IMR-90 (cell line): Measurements from ENCODE around the gene DCD. TPM values are rescaled to one million over a fixed set of nuclear protein-coding genes. Genes with fewer than 3 reads are reported as not detected.

Experiments used
- ATAC-seq: fragments of 200-7000 bp; cut with Tn5 transposase; 2 replicates; pipeline ENCODE4 v1.9.1; 2020; ENCODE audit warnings: low read depth, mild to moderate bottlenecking, moderate library complexity
- BruUV-seq: library from RNA; stranded (reverse); fragments of 400-500 nt; replicated peaks from 2 replicates; lab custom pipeline; 2021; lab: Mats Ljungman, UMichigan
- CTCF ChIA-PET: fragments of 300-600 bp; formaldehyde crosslinking; extraction: SDS; loops from one replicate; lab custom pipeline; 2021; ENCODE audit warnings: antibody characterized with exemption; lab: Yijun Ruan, JAX
- POLR2A ChIA-PET: fragments of 300-600 bp; sonication (Branson Sonifier 250); formaldehyde crosslinking; loops from one replicate; lab custom pipeline; 2022; ENCODE audit warnings: antibody characterized with exemption; ENCODE audit not compliant: unreplicated experiment; lab: Charles Lee
- DNase-seq: peaks from one replicate; pipeline ENCODE4 v3.0.0; 2013
- H2AFZ ChIP-seq: replicated peaks from 2 replicates; pipeline ENCODE3; 2013; ENCODE audit warnings: low read length, mild to moderate bottlenecking; ENCODE audit not compliant: poor library complexity
- H2AK5ac ChIP-seq: 2 replicates; pipeline ENCODE4 v1.6.1; 2013; ENCODE audit warnings: low read depth, low read length, inconsistent platforms
- H2AK9ac ChIP-seq: replicated peaks from 2 replicates; pipeline ENCODE3; 2013; ENCODE audit warnings: mild to moderate bottlenecking, low read depth, low read length, moderate library complexity; ENCODE audit not compliant: poor library complexity
- H2BK120ac ChIP-seq: 2 replicates; pipeline ENCODE4 v1.6.1; 2013; ENCODE audit warnings: low read depth, low read length, inconsistent platforms
- H2BK15ac ChIP-seq: 3 replicates; pipeline ENCODE4 v1.6.1; 2013; ENCODE audit warnings: low read depth, low read length, inconsistent platforms
- H2BK20ac ChIP-seq: 2 replicates; pipeline ENCODE4 v1.6.1; 2013; ENCODE audit warnings: low read depth, mild to moderate bottlenecking, inconsistent platforms, low read length, moderate library complexity
- H2BK5ac ChIP-seq: 2 replicates; pipeline ENCODE4 v1.6.1; 2013; ENCODE audit warnings: mild to moderate bottlenecking, low read depth, low read length, inconsistent platforms; ENCODE audit not compliant: poor library complexity, severe bottlenecking
- H3K14ac ChIP-seq: replicated peaks from 2 replicates; pipeline ENCODE4 v1.6.1; 2013; ENCODE audit warnings: low read depth, low read length, inconsistent platforms
- H3K18ac ChIP-seq: 2 replicates; pipeline ENCODE4 v1.6.1; 2013; ENCODE audit warnings: low read depth, low read length, control low read depth
- H3K23ac ChIP-seq: 2 replicates; pipeline ENCODE4 v1.6.1; 2013; ENCODE audit warnings: low read depth, low read length, inconsistent platforms
- H3K27ac ChIP-seq: 2 replicates; pipeline ENCODE4 v1.5.1; 2013; ENCODE audit warnings: mild to moderate bottlenecking, control low read depth, low read length; ENCODE audit not compliant: insufficient read depth
- H3K27me3 ChIP-seq: 2 replicates; pipeline ENCODE4 v1.6.1; 2013; ENCODE audit warnings: low read length; ENCODE audit not compliant: control insufficient read depth, insufficient read depth
- H3K36me3 ChIP-seq: 2 replicates; pipeline ENCODE4 v1.6.1; 2013; ENCODE audit warnings: low read length, mixed read lengths; ENCODE audit not compliant: control insufficient read depth, insufficient read depth
- H3K4ac ChIP-seq: 2 replicates; pipeline ENCODE4 v1.6.1; 2013; ENCODE audit warnings: low read depth, low read length, inconsistent platforms
- H3K4me1 ChIP-seq: 2 replicates; pipeline ENCODE4 v1.6.1; 2013; ENCODE audit warnings: low read length, mixed read lengths; ENCODE audit not compliant: control insufficient read depth, insufficient read depth
- H3K4me2 ChIP-seq: 2 replicates; pipeline ENCODE4 v1.6.1; 2013; ENCODE audit warnings: low read depth, mild to moderate bottlenecking, control low read depth, low read length, moderate library complexity
- H3K4me3 ChIP-seq: 2 replicates; pipeline ENCODE4 v1.5.1; 2013; ENCODE audit warnings: low read depth, mild to moderate bottlenecking, control low read depth, low read length, moderate library complexity; ENCODE audit not compliant: insufficient read depth
- H3K56ac ChIP-seq: 2 replicates; pipeline ENCODE4 v1.6.1; 2013; ENCODE audit warnings: low read length, inconsistent platforms; ENCODE audit not compliant: insufficient read depth; ENCODE audit errors: extremely low read depth
- H3K79me1 ChIP-seq, 2 experiments: 2 replicates each; pipeline ENCODE4 v1.6.1; 2013; ENCODE audit warnings: low read length in 2 of 2, inconsistent platforms in 1 of 2, low read depth in 1 of 2
- H3K9ac ChIP-seq: 2 replicates; pipeline ENCODE4 v1.6.1; 2013; ENCODE audit warnings: low read depth, low read length, control low read depth
- H3K9me1 ChIP-seq: 2 replicates; pipeline ENCODE4 v1.6.1; 2013; ENCODE audit warnings: low read length, inconsistent platforms; ENCODE audit not compliant: insufficient read depth
- H3K9me3 ChIP-seq: 2 replicates; pipeline ENCODE4 v1.6.1; 2013; ENCODE audit warnings: low read length; ENCODE audit not compliant: control insufficient read depth, insufficient read depth
- H4K20me1 ChIP-seq: 2 replicates; pipeline ENCODE4 v1.6.1; 2013; ENCODE audit warnings: low read length, inconsistent platforms; ENCODE audit not compliant: insufficient read depth
- H4K5ac ChIP-seq: 2 replicates; pipeline ENCODE4 v1.6.1; 2013; ENCODE audit warnings: mild to moderate bottlenecking, low read depth, low read length, control low read depth
- H4K8ac ChIP-seq, 2 experiments: 2 replicates each; pipeline ENCODE4 v1.6.1; 2013; ENCODE audit warnings: low read depth in 2 of 2, low read length in 2 of 2, control low read depth in 1 of 2, inconsistent platforms in 1 of 2
- H4K91ac ChIP-seq: 2 replicates; pipeline ENCODE4 v1.6.1; 2013; ENCODE audit warnings: low read depth, low read length, inconsistent platforms; ENCODE audit not compliant: insufficient read depth
- BHLHE40 ChIP-seq: fragments of 150-350 bp; IDR thresholded peaks from 2 replicates; pipeline ENCODE4 v1.6.1; 2016; ENCODE audit warnings: mild to moderate bottlenecking, low read depth, low read length
- CHD1 ChIP-seq: IDR thresholded peaks from 2 replicates; pipeline ENCODE4 v1.6.1; 2012; ENCODE audit warnings: low read depth, low read length, improper control_type of control experiment
- FOS ChIP-seq: fragments of 150-350 bp; IDR thresholded peaks from 2 replicates; pipeline ENCODE4 v1.6.1; 2016; ENCODE audit warnings: low read depth, low read length
- MAZ ChIP-seq: IDR thresholded peaks from 2 replicates; pipeline ENCODE4 v1.6.1; 2012; ENCODE audit warnings: low read depth, mild to moderate bottlenecking, low read length, improper control_type of control experiment, moderate library complexity, borderline replicate concordance
- MXI1 ChIP-seq: IDR thresholded peaks from 2 replicates; pipeline ENCODE4 v1.6.1; 2012; ENCODE audit warnings: low read depth, mild to moderate bottlenecking, low read length, moderate library complexity, borderline replicate concordance
- NFE2L2 ChIP-seq: fragments of 150-350 bp; IDR thresholded peaks from 2 replicates; pipeline ENCODE4 v1.6.1; 2016; ENCODE audit warnings: low read depth, mild to moderate bottlenecking, low read length
- POLR2A ChIP-seq: IDR thresholded peaks from 2 replicates; pipeline ENCODE4 v1.6.1; 2012; ENCODE audit warnings: mild to moderate bottlenecking, low read depth, low read length
- RAD21 ChIP-seq: IDR thresholded peaks from 2 replicates; pipeline ENCODE4 v1.6.1; 2012; ENCODE audit warnings: low read length, improper control_type of control experiment
- RCOR1 ChIP-seq: IDR thresholded peaks from 2 replicates; pipeline ENCODE4 v1.6.1; 2012; ENCODE audit warnings: mild to moderate bottlenecking, low read length, improper control_type of control experiment; ENCODE audit not compliant: insufficient replicate concordance
- SMC3 ChIP-seq: fragments of 150-350 bp; IDR thresholded peaks from 2 replicates; pipeline ENCODE4 v1.6.1; 2016; ENCODE audit warnings: low read depth, mild to moderate bottlenecking, antibody characterized with exemption, low read length, moderate library complexity
- USF2 ChIP-seq: fragments of 150-350 bp; IDR thresholded peaks from 2 replicates; pipeline ENCODE4 v1.6.1; 2017; ENCODE audit warnings: mild to moderate bottlenecking, antibody characterized with exemption, low read length, low read depth
- WGBS, 2 experiments: methylation state at CpG; one replicate each; pipeline versions ENCODE4 v1.1.5 to v1.1.7; 2013; ENCODE audit warnings: missing lambda C conversion rate in 2 of 2; ENCODE audit not compliant: insufficient read length in 1 of 2; ENCODE audit errors: extremely low coverage in 2 of 2; 5-methylcytosine and 5-hydroxymethylcytosine counted together
- dilution Hi-C: fragments of 300-500 bp; cut with HindIII; formaldehyde crosslinking; loops from one replicate; pipeline ENCODE4 v1.14.3; 2018; ENCODE audit warnings: low sequenced_read_pairs; ENCODE audit not compliant: unreplicated experiment
- in situ Hi-C: fragments of 300-500 bp; cut with MboI; formaldehyde crosslinking; loops from 3 replicates; pipeline ENCODE4 v1.14.3; 2019; ENCODE audit warnings: low sequenced_read_pairs, inconsistent platforms, mixed read lengths
- intact Hi-C: fragments of 100-400 bp; cut with micrococcal nuclease; formaldehyde crosslinking; loops from 2 replicates; pipeline ENCODE4 v1.10.0; 2022
- polyA plus RNA-seq, 3 experiments: library from polyadenylated mRNA; depleted of rRNA; stranded (reverse); fragments of >200 nt; gene quantifications; 2 replicates each; pipeline ENCODE4 v1.2.3, GENCODE V29; 2012; ENCODE audit warnings: low replicate concordance in 1 of 3
- total RNA-seq: library from RNA; depleted of rRNA; stranded (reverse); fragments of >200 nt; gene quantifications from 2 replicates; pipeline ENCODE4 v1.2.3, GENCODE V29; 2012
- TF ChIP-seq, protein P1 (sequence below): conservative IDR thresholded peaks from 2 replicates; pipeline ENCODE4 v1.5.1; 2012; ENCODE audit warnings: mild to moderate bottlenecking, low read depth, low read length, improper control_type of control experiment

Gene DCD
- total and polyA plus RNA-seq, 2 of the 4 experiments (the other 2 are of a cell fraction), result not detected

- Histone ChIP-seq H4K5ac (no peak overlapping the region), H2AFZ (no peak overlapping the region), H4K8ac (no peak overlapping the region), H2AK5ac (no peak overlapping the region), H3K9me3 (no peaks in the 10 kb centered on the region), H2BK20ac (no peak overlapping the region), H2BK120ac (no peak overlapping the region), H3K9me1 (no peaks in the 10 kb centered on the region), H3K36me3 (no peaks in the 10 kb centered on the region), H3K4ac (no peak overlapping the region), H3K56ac (no peak overlapping the region), H3K23ac (no peak overlapping the region), H3K4me1 (no peaks in the 10 kb centered on the region), H3K4me2 (no peak overlapping the region), H3K27me3 (no peaks in the 10 kb centered on the region), H2BK15ac (no peak overlapping the region), H3K14ac (no peak overlapping the region), H2BK5ac (no peak overlapping the region), H4K91ac (no peak overlapping the region), H3K9ac (no peak overlapping the region), H3K4me3 (no peak overlapping the region), H4K20me1 (no peaks in the 10 kb centered on the region), H3K79me1 (no peaks in the 10 kb centered on the region), H3K27ac (no peak overlapping the region), H3K18ac (no peak overlapping the region), H2AK9ac (no peak overlapping the region)
- CTCF ChIA-PET, result no interaction called here
- 0% methylated on average over 1 of the region's 2 CpGs; no CpG with 5 or more reads in 1 of the 2 experiments for WGBS, 2 experiments
- dilution Hi-C loops, result no loop called here
- in situ Hi-C loops, result no loop called here
- intact Hi-C loops, result no loop called here
- TF ChIP-seq MAZ, result no peak
- TF ChIP-seq POLR2A, result no peak
- TF ChIP-seq BHLHE40, result no peak
- TF ChIP-seq RAD21, result no peak
- no peak for TF ChIP-seq FOS
- no peak for TF ChIP-seq CHD1
- no peak for TF ChIP-seq MXI1
- TF ChIP-seq SMC3, result no peak
- TF ChIP-seq, protein P1, sequence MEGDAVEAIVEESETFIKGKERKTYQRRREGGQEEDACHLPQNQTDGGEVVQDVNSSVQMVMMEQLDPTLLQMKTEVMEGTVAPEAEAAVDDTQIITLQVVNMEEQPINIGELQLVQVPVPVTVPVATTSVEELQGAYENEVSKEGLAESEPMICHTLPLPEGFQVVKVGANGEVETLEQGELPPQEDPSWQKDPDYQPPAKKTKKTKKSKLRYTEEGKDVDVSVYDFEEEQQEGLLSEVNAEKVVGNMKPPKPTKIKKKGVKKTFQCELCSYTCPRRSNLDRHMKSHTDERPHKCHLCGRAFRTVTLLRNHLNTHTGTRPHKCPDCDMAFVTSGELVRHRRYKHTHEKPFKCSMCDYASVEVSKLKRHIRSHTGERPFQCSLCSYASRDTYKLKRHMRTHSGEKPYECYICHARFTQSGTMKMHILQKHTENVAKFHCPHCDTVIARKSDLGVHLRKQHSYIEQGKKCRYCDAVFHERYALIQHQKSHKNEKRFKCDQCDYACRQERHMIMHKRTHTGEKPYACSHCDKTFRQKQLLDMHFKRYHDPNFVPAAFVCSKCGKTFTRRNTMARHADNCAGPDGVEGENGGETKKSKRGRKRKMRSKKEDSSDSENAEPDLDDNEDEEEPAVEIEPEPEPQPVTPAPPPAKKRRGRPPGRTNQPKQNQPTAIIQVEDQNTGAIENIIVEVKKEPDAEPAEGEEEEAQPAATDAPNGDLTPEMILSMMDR, result no peak
- no peak for TF ChIP-seq RCOR1
- no peak for TF ChIP-seq NFE2L2
- TF ChIP-seq USF2, result no peak
- no TSS peak for BruUV-seq
- ATAC-seq, result no peak
- DNase-seq, result no peak
- POLR2A ChIA-PET, result no interaction called here
These were observed 18.2 kb downstream of the DCD start for GRCh38 chr12:54629925-54630324.
